GM21447 (cell line): Measurements from ENCODE around the gene HACD1.
A peak's percentile ranks its signal among the peaks of the same experiment; 100 is the strongest.

Experiments
- ATAC-seq: cut with Tn5 transposase; IDR thresholded peaks from one replicate; pipeline ENCODE4 v1.9.1; 2021; ENCODE audit not compliant: unreplicated experiment

The HACD1 gene

GRCh38 chr10:17586821-17587234 is 30.3 kb downstream of the HACD1 start:
- ATAC-seq: peak; percentile 61

GRCh38 chr10:17585016-17585415 is 32.2 kb downstream of the HACD1 start:
- ATAC-seq: peak; percentile 86

- no peak for ATAC-seq
Measured at GRCh38 chr10:17580885-17581284, 36.3 kb downstream of the HACD1 start.

- ATAC-seq: no peak
Measured at GRCh38 chr10:17578603-17579002, 38.6 kb downstream of the HACD1 start.

GRCh38 chr10:17576768-17577167 is 40.4 kb downstream of the HACD1 start:
- ATAC-seq: no peak

- ATAC-seq: no peak
Measured at GRCh38 chr10:17564911-17565310, 52.3 kb downstream of the HACD1 start.

- no peak for ATAC-seq
Measured at GRCh38 chr10:17563452-17563851, 53.7 kb downstream of the HACD1 start.

- no peak for ATAC-seq
Measured at GRCh38 chr10:17562614-17563013, 54.6 kb downstream of the HACD1 start.

- no peak for ATAC-seq
Measured at GRCh38 chr10:17561111-17561510, 56.1 kb downstream of the HACD1 start.

GRCh38 chr10:17557459-17557858 is 59.7 kb downstream of the HACD1 start:
- ATAC-seq: no peak

- ATAC-seq: no peak
Measured at GRCh38 chr10:17548770-17549169, 68.4 kb downstream of the HACD1 start.

- no peak for ATAC-seq
Measured at GRCh38 chr10:17548162-17548561, 69.0 kb downstream of the HACD1 start.

- ATAC-seq: no peak
Measured at GRCh38 chr10:17547060-17547459, 70.1 kb downstream of the HACD1 start.

- ATAC-seq: no peak
Measured at GRCh38 chr10:17544465-17544864, 72.7 kb downstream of the HACD1 start.
